ENCODE results near the gene ZNF521.

Gene ZNF521

GRCh38 chr18:25223211-25223610 is 128.8 kb downstream of the ZNF521 start:
- DNase-seq = no peak

GRCh38 chr18:25222648-25223047 is 129.3 kb downstream of the ZNF521 start:
- no peak for DNase-seq

DNA sequence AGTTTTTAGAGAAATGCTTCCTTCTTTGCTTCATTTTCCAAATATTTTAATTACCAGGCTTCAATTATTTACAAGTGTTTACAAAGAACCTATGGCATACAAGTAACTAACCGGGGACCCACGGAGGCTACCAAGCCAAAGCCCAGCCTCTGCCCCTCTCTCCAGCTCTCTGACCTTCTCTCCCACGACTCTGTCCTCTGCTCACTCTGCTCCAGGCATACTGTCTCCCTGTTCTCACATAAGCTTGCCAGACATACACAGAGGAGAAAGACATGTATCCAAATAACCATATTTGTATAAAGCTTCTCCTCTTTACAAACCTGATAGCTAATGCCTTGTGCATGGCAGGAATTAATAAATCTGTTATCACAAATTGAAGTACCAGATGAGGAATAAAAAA is 141.3 kb downstream of the ZNF521 start:
- DNase-seq = no peak

GRCh38 chr18:25192065-25192464 is 159.9 kb downstream of the ZNF521 start:
- no peak for DNase-seq

GRCh38 chr18:25190472-25190871 is 161.5 kb downstream of the ZNF521 start:
- no peak for DNase-seq

GRCh38 chr18:25189391-25190185 is 162.4 kb downstream of the ZNF521 start:
- DNase-seq = no peak

- no peak for DNase-seq
Measured at GRCh38 chr18:25187521-25188192, 164.3 kb downstream of the ZNF521 start.

GRCh38 chr18:25186871-25187270 is 165.1 kb downstream of the ZNF521 start:
- no peak for DNase-seq

- DNase-seq = no peak
Measured at GRCh38 chr18:25181993-25182392, 170.0 kb downstream of the ZNF521 start.

DNA sequence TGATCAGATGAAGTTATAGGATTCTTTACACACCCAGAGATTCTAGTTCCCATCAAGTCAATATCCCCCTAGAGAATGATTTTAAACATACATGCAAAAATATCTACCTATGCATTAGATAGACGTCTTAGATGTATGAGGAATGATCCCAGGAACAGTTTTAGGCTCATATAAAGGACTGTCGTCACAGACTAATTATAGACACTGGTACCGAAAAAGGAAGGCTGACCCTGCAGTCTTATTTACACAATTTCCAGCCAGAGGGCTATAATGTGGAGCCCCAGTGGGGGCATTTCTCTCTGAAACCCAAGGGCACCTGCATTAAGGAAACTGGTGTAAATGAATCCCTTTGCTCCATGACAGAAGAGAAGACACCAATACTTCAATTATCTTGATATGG is 170.4 kb downstream of the ZNF521 start:
- DNase-seq = no peak

- DNase-seq = no peak
Measured at GRCh38 chr18:25180973-25181548, 170.9 kb downstream of the ZNF521 start.

GRCh38 chr18:25177631-25178030 is 174.3 kb downstream of the ZNF521 start:
- DNase-seq = no peak

DNA sequence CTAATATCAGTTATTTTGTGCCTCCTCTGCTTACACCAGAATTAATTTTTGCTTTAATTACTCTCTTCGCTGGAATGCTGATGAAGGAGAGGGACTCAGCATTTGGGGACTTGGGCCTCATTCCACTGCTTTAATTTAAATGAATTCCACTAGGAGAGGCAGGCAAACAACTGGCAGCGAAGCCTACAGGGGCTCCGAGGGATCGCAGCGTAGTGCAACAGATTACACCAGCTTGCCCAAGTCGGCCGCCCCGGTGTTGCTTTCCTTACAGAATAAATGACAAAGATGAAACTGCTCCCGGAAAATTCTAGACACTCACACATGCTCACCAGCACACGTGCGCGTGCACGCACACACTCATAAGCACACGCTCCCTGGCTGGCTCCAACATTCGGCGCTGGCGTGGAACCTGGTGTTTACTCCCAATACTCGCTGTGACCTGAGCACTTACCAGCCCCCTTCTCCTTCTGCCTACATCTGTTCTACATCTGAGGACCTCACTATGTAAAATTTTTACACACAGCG is 175.4 kb downstream of the ZNF521 start:
- no peak for DNase-seq

GRCh38 chr18:25175558-25176517 is 176.1 kb downstream of the ZNF521 start:
- no peak for DNase-seq

DNA sequence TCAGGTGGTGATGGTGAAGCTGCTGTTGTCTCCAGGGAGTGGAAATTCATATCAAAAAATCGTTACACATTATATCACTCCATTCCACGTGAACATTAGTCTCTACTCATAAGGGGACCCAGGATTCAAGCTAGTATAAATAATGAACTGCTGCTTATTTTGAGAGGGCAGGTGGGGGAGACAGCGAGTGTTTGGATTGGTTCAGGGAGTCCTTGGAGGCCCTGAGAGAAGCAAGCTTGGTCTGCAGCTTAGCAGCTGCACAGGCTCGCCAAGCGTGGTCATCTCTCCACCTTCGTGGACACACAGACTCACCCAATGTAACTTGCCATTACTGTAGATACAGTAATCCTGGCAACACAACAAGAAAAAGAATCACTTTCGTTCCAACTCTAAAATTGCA is 177.6 kb downstream of the ZNF521 start:
- no peak for DNase-seq

DNA sequence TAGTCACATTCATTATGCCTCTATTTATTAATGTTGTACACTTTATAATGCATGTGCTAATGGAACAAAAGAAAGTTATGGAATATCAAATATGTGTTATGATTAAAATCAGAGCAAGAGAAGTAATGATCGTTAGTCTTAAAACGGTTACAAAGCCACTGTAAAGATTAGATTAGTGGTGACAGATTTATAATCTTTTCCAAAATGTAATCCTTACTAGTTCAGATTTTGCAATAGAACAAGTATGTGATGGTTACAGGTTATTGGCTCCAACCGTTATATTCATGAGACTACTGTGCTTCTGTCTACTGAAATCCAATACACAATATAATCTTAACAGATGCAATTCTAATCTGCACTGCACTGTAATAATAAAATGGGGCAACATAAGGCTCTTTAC is 180.6 kb downstream of the ZNF521 start:
- no peak for DNase-seq

DNA sequence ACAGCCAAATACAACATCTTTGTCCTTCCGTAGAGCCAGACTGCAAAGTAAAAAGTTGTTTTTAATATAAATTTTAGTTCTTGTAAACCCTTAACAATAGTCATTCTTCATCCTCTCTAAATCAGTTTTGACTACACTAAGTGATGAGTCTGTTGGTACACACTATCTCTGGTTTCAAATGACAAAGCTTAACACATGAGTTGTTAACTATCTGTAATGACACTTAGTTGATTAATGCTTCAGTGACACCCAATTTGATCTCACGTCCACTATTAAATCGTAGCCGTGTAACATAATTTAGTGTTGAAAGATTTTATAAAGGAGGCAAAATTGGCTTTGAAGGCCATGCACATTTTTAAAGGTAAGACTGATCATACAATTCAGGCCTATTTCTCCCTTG is 181.6 kb downstream of the ZNF521 start:
- no peak for DNase-seq

DNA sequence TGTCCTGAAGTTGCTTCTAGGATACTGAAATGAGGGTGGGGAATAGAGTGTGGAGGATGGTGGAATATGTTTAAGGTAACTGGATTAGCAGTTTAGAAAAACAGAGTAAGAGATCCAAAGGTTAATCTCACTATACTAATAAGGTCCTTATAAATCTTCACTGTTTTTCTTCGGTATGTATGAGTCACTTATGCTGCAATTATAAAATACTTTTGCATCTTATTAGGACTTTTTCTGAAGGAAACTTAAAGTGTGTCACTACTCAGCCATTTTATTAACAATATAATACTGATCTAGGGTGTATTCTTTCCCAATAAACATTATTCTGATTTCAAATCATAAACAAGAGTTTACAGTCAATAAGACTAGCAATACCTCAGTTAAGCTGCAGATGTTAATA is 182.3 kb downstream of the ZNF521 start:
- DNase-seq = no peak

- DNase-seq = no peak
Measured at GRCh38 chr18:25167612-25168410, 184.2 kb downstream of the ZNF521 start.

DNA sequence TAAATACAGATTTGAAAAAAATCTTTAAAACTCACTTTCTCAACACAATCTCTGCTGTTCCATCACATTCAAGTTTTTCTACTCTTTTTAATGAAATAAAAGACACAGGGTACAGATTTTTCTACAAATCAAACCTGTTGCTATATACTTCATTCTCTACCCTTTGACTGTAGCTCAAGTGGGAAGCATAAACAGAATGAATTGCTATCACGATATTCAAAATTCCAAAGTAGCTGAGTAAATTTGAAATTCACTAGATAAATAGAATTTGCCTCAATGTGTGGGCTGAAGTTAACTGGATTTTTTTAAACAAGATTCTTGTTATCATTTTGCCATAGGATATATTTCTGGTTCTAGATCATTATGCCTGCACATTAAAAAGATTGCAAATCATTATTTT is 185.9 kb downstream of the ZNF521 start:
- DNase-seq = no peak

- DNase-seq = no peak
Measured at GRCh38 chr18:25164848-25165811, 186.8 kb downstream of the ZNF521 start.
